ENCODE data around the gene ABCB9.
A peak's percentile ranks its signal among the peaks of the same experiment; 100 is the strongest.

Gene ABCB9

GRCh38 chr12:122951406-122951805 lies 14.9 kb downstream of the ABCB9 start:
- H3K9ac ChIP-seq (ENCODE audit: low read depth in 1 of 2, low read length in 2 of 2) = peak overlapping the region in 1 of 2 donors; percentile 8
- H3K4me1 ChIP-seq (ENCODE audit: control insufficient read depth in 2 of 2, insufficient read depth in 2 of 2, low read length in 2 of 2) = peaks cover 28 to 30% of the 10 kb centered on the region in 2 donors
- H3K27me3 ChIP-seq (ENCODE audit: control insufficient read depth in 2 of 2, insufficient read depth in 2 of 2, low read length in 2 of 2) = no peaks in the 10 kb centered on the region
- no peak overlapping the region for H3K4me3 ChIP-seq (ENCODE audit: low read length in 2 of 2)
- H3K9me3 ChIP-seq (ENCODE audit: control insufficient read depth in 2 of 2, low read length in 2 of 2) = no peaks in the 10 kb centered on the region
- peak overlapping the region; percentile 35 to 59 for H3K27ac ChIP-seq (ENCODE audit: low read depth in 2 of 2, low read length in 2 of 2)
- H3K36me3 ChIP-seq (ENCODE audit: control insufficient read depth in 2 of 2, insufficient read depth in 2 of 2, low read length in 2 of 2) = no peaks in the 10 kb centered on the region

GRCh38 chr12:122949816-122950675 lies 16.2 kb downstream of the ABCB9 start:
- Histone ChIP-seq H3K36me3 (ENCODE audit: control insufficient read depth in 2 of 2, insufficient read depth in 2 of 2, low read length in 2 of 2) (no peaks in the 10 kb centered on the region), H3K9ac (ENCODE audit: low read depth in 1 of 2, low read length in 2 of 2) (no peak overlapping the region), H3K9me3 (ENCODE audit: control insufficient read depth in 2 of 2, low read length in 2 of 2) (no peaks in the 10 kb centered on the region), H3K4me1 (ENCODE audit: control insufficient read depth in 2 of 2, insufficient read depth in 2 of 2, low read length in 2 of 2) (peaks cover 30 to 34% of the 10 kb centered on the region in 2 donors), H3K27ac (ENCODE audit: low read depth in 2 of 2, low read length in 2 of 2) (no peak overlapping the region), H3K27me3 (ENCODE audit: control insufficient read depth in 2 of 2, insufficient read depth in 2 of 2, low read length in 2 of 2) (no peaks in the 10 kb centered on the region), H3K4me3 (ENCODE audit: low read length in 2 of 2) (no peak overlapping the region)

DNA sequence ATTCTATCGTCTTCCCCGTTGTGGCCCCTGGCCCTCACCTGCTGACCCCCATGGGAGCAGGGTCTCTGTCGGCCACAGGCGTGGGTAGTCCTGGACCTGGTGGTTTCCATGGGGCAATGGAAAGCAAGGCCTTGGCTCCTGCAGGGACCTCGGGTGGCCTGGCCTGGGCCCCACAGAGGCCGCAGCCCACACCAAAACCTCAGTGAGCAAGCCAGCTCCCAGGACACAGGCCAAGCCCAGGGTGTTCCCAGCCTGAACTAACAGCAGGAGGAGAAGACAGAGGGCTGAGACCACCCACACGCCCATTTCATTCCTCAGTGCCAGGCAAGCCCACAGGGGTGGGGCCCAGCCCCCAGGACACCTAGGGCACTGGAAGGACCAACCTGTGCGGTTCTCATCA lies 16.9 kb downstream of the ABCB9 start:
- Histone ChIP-seq H3K27me3 (ENCODE audit: control insufficient read depth in 2 of 2, insufficient read depth in 2 of 2, low read length in 2 of 2) (no peaks in the 10 kb centered on the region), H3K4me3 (ENCODE audit: low read length in 2 of 2) (no peak overlapping the region), H3K9me3 (ENCODE audit: control insufficient read depth in 2 of 2, low read length in 2 of 2) (no peaks in the 10 kb centered on the region), H3K27ac (ENCODE audit: low read depth in 2 of 2, low read length in 2 of 2) (no peak overlapping the region), H3K4me1 (ENCODE audit: control insufficient read depth in 2 of 2, insufficient read depth in 2 of 2, low read length in 2 of 2) (peaks cover 30 to 40% of the 10 kb centered on the region in 2 donors), H3K36me3 (ENCODE audit: control insufficient read depth in 2 of 2, insufficient read depth in 2 of 2, low read length in 2 of 2) (no peaks in the 10 kb centered on the region), H3K9ac (ENCODE audit: low read depth in 1 of 2, low read length in 2 of 2) (no peak overlapping the region)

DNA sequence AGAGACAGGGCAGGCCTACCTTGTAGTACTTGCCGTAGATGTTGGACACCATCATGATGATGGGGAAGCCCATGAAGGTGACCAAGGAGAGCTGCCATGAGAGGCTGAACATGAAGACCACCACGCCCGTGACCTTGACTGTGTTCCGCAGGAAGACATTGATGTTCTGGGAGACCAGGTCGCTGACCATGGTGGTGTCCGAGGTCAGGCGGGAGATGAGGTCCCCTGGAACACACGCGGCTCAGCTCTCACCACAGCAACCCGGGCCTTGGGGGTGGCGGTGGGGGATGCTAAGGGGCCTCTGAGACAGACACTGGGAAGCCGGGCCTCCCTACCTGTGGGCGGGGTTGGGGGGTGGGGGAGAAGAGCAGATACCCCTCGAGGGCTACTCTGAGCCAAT lies 17.7 kb downstream of the ABCB9 start:
- Histone ChIP-seq H3K9me3 (ENCODE audit: control insufficient read depth in 2 of 2, low read length in 2 of 2) (no peaks in the 10 kb centered on the region), H3K9ac (ENCODE audit: low read depth in 1 of 2, low read length in 2 of 2) (no peak overlapping the region), H3K4me3 (ENCODE audit: low read length in 2 of 2) (no peak overlapping the region), H3K36me3 (ENCODE audit: control insufficient read depth in 2 of 2, insufficient read depth in 2 of 2, low read length in 2 of 2) (no peaks in the 10 kb centered on the region), H3K27ac (ENCODE audit: low read depth in 2 of 2, low read length in 2 of 2) (no peak overlapping the region), H3K4me1 (ENCODE audit: control insufficient read depth in 2 of 2, insufficient read depth in 2 of 2, low read length in 2 of 2) (peaks cover 30 to 44% of the 10 kb centered on the region in 2 donors), H3K27me3 (ENCODE audit: control insufficient read depth in 2 of 2, insufficient read depth in 2 of 2, low read length in 2 of 2) (no peaks in the 10 kb centered on the region)

DNA sequence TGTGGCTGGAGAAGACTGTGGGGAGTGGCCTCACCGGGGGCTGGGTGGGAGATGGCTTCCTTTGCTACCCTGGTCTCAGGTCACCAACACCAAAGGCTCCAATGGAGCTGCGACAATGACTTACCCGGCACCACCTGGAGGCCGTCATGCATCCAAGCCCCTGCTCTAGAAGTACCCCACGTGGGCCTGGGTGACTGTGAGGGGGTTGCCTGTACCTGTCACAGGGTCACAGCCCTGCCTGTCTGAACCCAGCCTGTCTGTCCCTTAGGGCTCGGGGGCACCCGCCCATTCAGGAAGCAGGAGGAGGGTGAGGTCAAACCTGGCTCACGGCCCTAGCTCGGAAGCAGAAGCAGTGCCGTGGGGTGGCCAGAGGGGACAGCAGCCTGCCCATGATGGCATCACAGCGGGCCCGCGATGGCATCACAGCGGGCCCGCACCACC lies 18.9 kb downstream of the ABCB9 start:
- no peaks in the 10 kb centered on the region for H3K9me3 ChIP-seq (ENCODE audit: control insufficient read depth in 2 of 2, low read length in 2 of 2)
- peak overlapping the region; percentile 75 to 82 for H3K27ac ChIP-seq (ENCODE audit: low read depth in 2 of 2, low read length in 2 of 2)
- H3K36me3 ChIP-seq (ENCODE audit: control insufficient read depth in 2 of 2, insufficient read depth in 2 of 2, low read length in 2 of 2) = no peaks in the 10 kb centered on the region
- no peaks in the 10 kb centered on the region for H3K27me3 ChIP-seq (ENCODE audit: control insufficient read depth in 2 of 2, insufficient read depth in 2 of 2, low read length in 2 of 2)
- peak overlapping the region in 1 of 2 donors; percentile 4 for H3K4me3 ChIP-seq (ENCODE audit: low read length in 2 of 2)
- peak overlapping the region in 1 of 2 donors; percentile 60 for H3K9ac ChIP-seq (ENCODE audit: low read depth in 1 of 2, low read length in 2 of 2)
- H3K4me1 ChIP-seq (ENCODE audit: control insufficient read depth in 2 of 2, insufficient read depth in 2 of 2, low read length in 2 of 2) = peaks cover 34 to 50% of the 10 kb centered on the region in 2 donors

GRCh38 chr12:122946690-122947341 lies 19.4 kb downstream of the ABCB9 start:
- Histone ChIP-seq H3K4me1 (ENCODE audit: control insufficient read depth in 2 of 2, insufficient read depth in 2 of 2, low read length in 2 of 2) (peaks cover 34 to 47% of the 10 kb centered on the region in 2 donors), H3K27ac (ENCODE audit: low read depth in 2 of 2, low read length in 2 of 2) (peak overlapping the region; percentile 75 to 82), H3K4me3 (ENCODE audit: low read length in 2 of 2) (no peak overlapping the region), H3K9ac (ENCODE audit: low read depth in 1 of 2, low read length in 2 of 2) (peak overlapping the region; percentile 17 to 60), H3K36me3 (ENCODE audit: control insufficient read depth in 2 of 2, insufficient read depth in 2 of 2, low read length in 2 of 2) (no peaks in the 10 kb centered on the region), H3K9me3 (ENCODE audit: control insufficient read depth in 2 of 2, low read length in 2 of 2) (no peaks in the 10 kb centered on the region), H3K27me3 (ENCODE audit: control insufficient read depth in 2 of 2, insufficient read depth in 2 of 2, low read length in 2 of 2) (no peaks in the 10 kb centered on the region)

DNA sequence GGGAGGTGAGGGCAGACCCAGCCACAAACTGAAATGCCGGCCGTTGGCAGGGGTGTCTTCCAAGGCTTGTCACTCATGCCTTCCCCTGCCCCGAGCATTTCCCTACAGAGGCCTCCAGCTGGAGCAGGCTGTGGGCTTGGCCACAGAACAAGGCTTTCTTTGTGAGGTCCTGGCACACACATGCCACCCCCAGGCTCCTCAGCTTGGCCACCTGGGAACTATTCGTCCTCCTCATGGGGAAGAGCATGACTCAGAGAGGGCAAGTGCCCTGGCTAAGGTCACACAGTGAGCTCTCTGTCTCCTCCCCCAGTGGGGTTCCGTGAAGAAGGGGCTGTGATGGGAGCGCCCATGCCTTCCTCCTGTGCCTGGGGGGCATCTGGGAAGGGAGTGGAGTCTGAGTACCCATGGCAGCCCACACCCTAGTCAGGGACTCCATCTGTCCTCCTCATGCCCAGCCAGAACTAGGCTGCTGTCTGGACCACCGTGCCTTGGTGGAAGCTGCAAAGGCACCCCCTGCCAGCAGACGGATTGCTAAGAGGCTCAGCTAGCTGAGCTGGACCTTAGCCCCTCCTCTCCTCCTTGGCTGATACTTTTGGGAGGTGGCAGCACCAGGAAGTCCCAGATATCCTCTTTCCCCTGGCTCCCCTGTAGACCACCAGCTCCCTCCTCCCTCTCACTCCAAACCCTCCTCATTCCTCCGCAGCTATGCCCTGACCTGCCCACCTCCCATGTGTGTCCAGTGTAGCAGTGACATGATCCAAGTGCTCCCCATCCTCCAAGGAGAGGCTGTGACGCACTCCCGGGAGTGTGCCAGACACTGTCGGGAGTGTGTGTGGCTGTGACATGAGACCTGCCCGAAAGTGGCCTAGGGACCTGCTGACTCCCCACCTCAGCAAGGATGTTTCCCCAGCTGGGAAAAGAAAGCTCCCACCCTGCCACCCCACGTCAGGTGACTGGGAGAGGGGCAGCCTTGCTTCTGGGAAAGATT lies 21.4 kb downstream of the ABCB9 start:
- H3K4me1 ChIP-seq (ENCODE audit: control insufficient read depth in 2 of 2, insufficient read depth in 2 of 2, low read length in 2 of 2) = peaks cover 25 to 36% of the 10 kb centered on the region in 2 donors
- no peaks in the 10 kb centered on the region for H3K27me3 ChIP-seq (ENCODE audit: control insufficient read depth in 2 of 2, insufficient read depth in 2 of 2, low read length in 2 of 2)
- H3K27ac ChIP-seq (ENCODE audit: low read depth in 2 of 2, low read length in 2 of 2) = no peak overlapping the region

DNA sequence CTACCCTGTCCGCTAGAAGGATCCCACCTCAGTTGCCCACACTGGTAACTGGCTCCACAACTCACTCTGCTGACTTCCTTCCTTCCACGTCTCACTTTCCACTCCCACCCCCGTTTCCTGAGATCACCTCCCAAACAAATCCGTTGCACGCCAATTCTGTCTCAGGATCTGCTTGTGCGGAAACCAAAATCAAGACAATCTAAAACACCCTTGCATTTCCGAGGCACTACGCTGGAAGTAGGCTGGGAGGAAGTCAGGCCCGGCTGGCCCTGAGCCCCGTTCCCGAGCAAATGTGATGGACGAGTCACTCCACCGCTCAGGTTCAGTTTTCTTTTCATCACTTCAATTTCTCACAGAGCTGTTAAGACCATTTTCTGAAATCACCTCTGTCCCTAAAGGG lies 23.1 kb downstream of the ABCB9 start:
- Histone ChIP-seq H3K36me3 (ENCODE audit: control insufficient read depth in 2 of 2, insufficient read depth in 2 of 2, low read length in 2 of 2) (no peaks in the 10 kb centered on the region), H3K9ac (ENCODE audit: low read depth in 1 of 2, low read length in 2 of 2) (no peak overlapping the region), H3K4me3 (ENCODE audit: low read length in 2 of 2) (no peak overlapping the region), H3K9me3 (ENCODE audit: control insufficient read depth in 2 of 2, low read length in 2 of 2) (no peaks in the 10 kb centered on the region), H3K4me1 (ENCODE audit: control insufficient read depth in 2 of 2, insufficient read depth in 2 of 2, low read length in 2 of 2) (peaks cover 20 to 36% of the 10 kb centered on the region in 2 donors), H3K27me3 (ENCODE audit: control insufficient read depth in 2 of 2, insufficient read depth in 2 of 2, low read length in 2 of 2) (no peaks in the 10 kb centered on the region), H3K27ac (ENCODE audit: low read depth in 2 of 2, low read length in 2 of 2) (peak overlapping the region; percentile 61 to 63)

More for the DNA sequence above, 21.4 kb downstream of the ABCB9 start:
- Histone ChIP-seq H3K9ac (ENCODE audit: low read depth in 1 of 2, low read length in 2 of 2) (no peak overlapping the region), H3K36me3 (ENCODE audit: control insufficient read depth in 2 of 2, insufficient read depth in 2 of 2, low read length in 2 of 2) (no peaks in the 10 kb centered on the region), H3K9me3 (ENCODE audit: control insufficient read depth in 2 of 2, low read length in 2 of 2) (no peaks in the 10 kb centered on the region), H3K4me3 (ENCODE audit: low read length in 2 of 2) (no peak overlapping the region)

DNA sequence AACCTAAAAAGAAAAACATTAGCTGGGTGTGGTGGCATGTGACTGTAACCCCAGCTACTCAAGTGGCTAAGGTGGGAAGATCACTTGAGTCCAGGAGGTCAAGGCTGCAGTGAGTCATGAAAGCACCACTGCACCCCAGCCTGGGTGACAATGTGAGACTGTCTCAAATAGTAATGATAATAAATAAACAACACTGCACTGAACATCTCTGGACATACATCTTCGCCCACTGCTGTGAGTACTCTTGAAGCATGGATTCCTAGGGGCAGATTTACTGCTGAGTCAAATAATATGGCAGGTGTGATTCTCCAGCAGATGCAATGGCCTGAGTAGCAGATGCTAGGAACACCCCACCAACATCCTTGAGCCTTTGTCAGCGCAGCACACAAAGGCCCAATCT lies 23.6 kb downstream of the ABCB9 start:
- Histone ChIP-seq H3K27me3 (ENCODE audit: control insufficient read depth in 2 of 2, insufficient read depth in 2 of 2, low read length in 2 of 2) (no peaks in the 10 kb centered on the region), H3K9ac (ENCODE audit: low read depth in 1 of 2, low read length in 2 of 2) (no peak overlapping the region), H3K9me3 (ENCODE audit: control insufficient read depth in 2 of 2, low read length in 2 of 2) (no peaks in the 10 kb centered on the region), H3K36me3 (ENCODE audit: control insufficient read depth in 2 of 2, insufficient read depth in 2 of 2, low read length in 2 of 2) (no peaks in the 10 kb centered on the region), H3K4me1 (ENCODE audit: control insufficient read depth in 2 of 2, insufficient read depth in 2 of 2, low read length in 2 of 2) (peaks cover 18 to 34% of the 10 kb centered on the region in 2 donors), H3K4me3 (ENCODE audit: low read length in 2 of 2) (no peak overlapping the region), H3K27ac (ENCODE audit: low read depth in 2 of 2, low read length in 2 of 2) (peak overlapping the region; percentile 61 to 63)
